GM18511 (cell line): Measurements from ENCODE around the gene FAM83G.

ENCODE experiments used
- ATAC-seq: cut with Tn5 transposase; IDR thresholded peaks from one replicate; pipeline ENCODE4 v1.9.1; 2021; ENCODE audit warnings: mild to moderate bottlenecking, moderate library complexity; ENCODE audit not compliant: unreplicated experiment

FAM83G gene

DNA sequence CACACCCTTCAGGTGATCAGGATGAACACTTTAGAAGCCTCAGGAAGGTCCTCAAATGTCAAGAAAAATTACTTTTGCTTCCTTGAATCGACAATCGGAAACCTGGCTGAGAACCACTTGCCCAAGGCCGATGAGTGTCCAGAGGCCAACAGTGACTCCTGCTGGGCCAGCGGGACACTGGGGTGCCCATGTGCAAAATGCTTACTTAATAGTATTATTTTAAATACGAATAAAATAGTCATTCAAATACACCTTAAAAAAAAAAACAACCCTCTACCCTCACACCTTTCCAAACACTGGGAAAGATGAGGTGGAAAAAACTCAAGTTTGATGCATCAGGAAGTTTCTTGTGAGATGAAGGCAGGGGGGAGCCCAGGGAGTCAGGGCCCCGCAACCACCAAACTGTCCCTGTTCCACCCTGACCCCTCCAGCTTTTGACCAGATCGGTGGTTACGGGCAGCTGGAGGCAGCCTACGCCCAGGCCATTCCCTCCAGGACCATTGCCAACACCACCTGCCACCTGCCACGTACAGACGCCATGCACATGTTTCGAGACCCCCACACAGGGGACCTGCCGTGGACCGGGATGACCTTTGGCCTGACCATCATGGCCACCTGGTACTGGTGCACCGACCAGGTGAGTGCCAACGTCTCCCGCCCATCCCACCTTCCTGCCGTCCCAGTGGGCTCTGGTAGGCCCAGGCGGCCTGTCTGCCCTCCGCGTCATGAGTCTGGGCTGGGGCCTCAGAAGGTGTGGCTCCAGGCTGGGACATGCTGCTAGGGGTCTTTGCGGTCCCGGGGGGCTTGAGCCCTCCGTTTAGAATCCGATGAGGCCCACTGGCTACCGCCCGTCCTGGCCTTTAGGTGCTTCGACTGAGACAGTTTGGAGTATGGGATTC, 33.7 kb downstream of the FAM83G start:
- ATAC-seq, result no peak

DNA sequence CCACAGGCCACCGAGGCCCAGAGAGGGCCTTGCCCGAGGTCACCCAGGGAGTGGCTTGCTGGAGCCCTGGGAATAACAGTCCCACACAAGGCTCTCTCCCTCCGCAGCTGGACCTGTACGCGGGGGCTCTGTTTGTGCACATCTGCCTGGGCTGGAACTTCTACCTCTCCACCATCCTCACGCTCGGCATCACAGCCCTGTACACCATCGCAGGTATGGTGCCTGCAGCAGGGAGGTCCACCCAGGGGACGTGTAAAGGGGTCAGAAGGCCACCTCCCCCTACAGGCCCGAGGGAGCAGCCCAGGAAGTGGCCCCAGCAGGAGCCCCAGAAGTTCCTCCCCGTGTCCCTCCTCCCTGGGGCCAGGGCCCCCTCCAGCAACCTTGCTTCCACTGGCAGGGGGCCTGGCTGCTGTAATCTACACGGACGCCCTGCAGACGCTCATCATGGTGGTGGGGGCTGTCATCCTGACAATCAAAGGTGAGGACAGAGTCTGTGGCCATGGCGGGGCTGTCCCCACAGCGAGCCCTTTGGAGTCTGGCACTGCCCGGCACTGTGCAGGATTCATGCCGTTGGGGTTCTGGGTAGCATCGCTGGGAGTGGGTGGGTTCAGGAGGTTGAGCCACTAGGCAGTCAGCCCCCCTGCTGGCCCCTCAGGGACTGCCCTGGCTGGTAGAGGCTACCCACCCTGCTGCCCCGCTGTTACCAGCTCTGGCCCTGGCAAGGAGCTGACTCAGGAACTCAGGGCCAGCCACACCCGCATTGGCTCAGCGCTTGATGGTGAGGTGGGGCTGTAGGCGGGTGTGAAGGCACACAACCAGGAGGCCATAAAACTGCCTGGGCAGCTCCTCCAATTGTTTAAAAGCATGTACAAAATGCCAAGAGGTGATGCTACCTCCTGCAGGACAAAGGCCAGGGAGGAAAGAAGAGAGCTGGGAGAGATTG, 35.3 kb downstream of the FAM83G start:
- ATAC-seq, result no peak

DNA sequence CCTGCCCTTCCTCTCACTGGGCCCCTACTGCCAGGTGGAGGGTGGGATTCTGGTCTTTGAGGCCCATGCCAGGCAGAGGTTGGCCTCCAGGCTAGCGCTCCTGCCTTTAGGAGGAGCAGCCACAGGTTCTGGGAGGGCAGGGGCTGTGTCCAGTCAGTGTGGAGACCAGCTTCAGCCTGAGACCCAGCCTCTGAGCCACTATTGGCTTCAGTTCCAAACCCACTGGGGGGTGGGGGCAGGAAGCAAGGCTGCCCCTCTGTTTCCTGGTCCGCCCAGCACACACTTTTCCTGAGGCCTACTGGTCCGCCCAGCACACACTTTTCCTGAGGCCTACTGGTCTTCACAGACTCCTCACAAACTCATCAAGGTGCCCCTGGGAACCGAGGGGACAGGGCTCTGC, 36.2 kb downstream of the FAM83G start:
- no peak for ATAC-seq

DNA sequence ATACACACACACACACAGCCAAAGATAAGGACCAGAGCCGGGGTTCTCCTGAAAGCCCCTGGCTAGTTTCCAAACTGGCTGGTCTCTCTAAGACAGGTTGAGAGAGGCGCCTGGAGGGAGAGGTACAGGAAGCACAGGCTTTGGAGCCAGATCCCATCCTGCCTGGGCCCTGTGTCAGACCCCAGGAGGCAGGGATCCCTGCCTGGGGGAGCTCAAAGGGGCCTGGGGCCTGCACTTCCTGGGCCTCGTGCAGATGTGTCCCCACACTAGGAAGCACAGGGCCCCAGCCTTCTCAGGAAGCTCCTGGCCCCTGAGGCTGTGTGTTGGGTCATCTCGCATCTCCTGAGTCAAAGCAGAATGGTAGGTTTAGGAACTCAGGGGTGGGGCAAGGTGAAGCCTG, 36.6 kb downstream of the FAM83G start:
- no peak for ATAC-seq

DNA sequence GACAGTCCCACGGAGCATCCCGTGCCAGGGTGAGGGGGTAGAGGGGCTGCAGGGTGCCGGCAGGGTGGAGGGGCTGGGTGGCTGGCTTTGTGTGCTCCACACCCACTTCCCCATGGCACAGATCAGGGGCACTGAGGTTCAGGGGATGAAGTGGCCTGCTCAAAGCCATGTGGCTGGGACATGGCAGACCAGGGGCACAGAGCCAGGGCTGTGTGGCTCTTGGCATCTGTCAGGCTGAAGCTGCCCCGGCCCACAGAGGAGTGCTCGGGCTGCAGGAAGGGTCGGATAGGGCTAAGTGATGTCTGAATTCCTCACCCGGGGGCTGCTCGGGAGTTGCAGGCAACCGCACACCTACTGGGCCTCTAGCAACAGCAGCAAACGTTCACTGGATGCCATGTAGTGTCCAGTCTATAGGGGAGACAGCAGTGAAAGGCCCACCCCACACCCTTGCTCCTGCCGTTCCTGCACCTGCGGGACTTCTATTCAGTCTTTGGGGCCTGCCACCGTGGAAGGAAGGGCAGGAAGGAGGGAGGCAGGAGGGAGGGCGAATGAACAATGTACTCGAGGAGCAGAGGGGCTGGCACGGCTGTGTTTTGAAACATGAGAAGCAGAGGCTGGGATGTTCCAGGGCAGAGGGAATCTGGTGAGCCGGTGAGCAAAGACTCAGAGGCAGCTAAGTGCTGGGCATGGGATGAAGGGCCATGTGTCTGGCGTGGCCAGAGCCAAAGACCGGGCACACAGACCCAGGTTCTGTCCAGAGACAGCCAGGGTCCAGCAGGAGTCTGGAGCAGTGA, 37.5 kb downstream of the FAM83G start:
- ATAC-seq, result no peak

DNA sequence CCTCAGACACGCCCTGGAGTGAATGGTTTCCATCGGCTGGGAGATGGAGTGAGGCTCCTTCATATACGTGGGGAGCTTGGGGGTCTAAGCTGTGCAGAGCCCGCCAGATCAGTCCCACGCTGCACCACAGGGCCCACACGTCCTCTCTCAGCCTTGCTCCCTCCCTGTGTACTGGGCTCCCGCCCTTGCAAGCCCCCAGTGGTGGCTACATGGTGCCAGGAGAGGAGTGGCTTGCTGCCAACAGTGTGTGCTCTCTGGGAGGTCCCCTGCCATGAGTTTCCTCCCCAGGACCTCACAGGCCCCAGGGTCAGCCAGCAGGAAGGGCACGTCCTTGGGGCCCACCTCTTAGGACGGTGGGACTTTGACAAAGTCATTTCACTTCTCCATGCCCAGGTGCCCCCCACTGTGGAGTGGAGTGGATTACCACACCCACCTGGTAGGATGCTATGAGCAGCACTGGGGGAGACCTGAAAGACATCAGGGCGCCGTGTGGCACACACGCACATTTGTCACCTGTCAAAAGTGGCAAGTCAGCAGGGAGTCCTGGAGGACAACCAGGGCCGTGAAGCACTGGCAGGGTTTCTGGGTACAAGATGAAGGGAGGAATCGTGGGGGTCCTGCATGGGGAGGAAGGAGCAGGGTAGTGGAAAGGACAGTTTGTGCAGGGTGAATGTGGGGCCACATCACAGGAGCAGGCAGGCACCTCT, 38.9 kb downstream of the FAM83G start:
- ATAC-seq, result no peak

DNA sequence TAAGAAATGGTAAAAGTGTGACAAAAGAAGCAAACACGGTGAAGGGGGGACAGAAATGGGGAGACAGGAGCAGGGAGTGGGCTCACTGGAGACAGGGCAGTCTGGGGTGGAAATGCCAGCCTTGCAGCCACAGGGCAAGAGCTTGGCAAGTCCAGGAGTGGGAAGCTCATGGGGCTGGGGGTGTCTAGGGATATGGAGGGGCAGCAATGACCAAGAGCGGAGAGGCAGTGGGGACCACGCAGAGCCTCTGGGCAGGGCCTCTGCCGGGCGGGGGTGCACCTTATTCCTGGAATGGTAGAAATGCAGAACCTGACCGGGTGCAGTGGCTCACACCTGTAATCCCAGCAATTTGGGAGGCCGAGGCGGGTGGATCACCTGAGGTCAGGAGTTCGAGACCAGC, 40.0 kb downstream of the FAM83G start:
- ATAC-seq, result no peak

GRCh38 chr17:18964018-18964351, 40.6 kb downstream of the FAM83G start:
- no peak for ATAC-seq

GRCh38 chr17:18963126-18964017, 41.2 kb downstream of the FAM83G start:
- no peak for ATAC-seq

- no peak for ATAC-seq
These were observed 42.1 kb downstream of the FAM83G start for GRCh38 chr17:18962494-18962815.

DNA sequence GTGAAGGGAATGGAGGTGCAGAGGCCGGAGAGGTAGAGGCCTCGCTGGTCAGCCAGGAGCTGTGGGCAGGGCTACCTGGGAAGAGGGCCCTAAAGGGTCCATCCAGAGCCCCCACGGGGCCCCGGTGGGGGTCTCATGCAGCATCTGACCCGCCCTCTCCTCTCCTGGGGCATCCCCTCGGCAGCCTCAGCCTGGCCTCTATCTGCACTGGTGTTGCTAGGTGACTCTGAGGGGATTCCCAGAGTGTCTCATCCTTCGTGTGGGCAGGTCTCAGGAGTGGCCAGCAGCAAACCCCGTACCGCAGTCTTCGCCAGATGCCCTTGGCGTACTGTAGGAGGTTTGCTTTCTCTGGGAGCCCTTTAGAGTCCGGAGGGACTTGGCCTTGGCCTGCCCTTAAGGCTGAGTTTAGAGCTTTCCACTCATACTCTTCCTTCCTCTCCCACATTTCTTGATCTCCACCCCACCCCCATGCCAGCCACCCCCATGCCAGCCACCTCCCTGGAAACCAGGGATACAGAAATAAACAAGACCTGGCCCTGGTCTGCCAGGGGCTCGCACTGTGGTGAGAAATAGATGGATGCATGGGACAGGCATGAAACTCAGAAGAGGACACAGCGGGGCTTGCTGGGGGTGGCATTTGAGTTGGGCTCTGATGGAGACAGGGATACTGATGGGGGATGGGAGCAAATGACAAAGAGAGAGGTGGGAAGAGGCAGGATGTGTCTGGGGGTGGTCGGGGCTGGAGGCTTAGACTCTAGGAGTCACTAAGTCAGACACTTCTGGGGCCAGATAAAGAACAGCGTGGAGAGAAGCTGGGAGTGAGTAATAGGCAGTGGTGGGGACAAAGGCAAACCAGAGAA, 42.7 kb downstream of the FAM83G start:
- no peak for ATAC-seq

DNA sequence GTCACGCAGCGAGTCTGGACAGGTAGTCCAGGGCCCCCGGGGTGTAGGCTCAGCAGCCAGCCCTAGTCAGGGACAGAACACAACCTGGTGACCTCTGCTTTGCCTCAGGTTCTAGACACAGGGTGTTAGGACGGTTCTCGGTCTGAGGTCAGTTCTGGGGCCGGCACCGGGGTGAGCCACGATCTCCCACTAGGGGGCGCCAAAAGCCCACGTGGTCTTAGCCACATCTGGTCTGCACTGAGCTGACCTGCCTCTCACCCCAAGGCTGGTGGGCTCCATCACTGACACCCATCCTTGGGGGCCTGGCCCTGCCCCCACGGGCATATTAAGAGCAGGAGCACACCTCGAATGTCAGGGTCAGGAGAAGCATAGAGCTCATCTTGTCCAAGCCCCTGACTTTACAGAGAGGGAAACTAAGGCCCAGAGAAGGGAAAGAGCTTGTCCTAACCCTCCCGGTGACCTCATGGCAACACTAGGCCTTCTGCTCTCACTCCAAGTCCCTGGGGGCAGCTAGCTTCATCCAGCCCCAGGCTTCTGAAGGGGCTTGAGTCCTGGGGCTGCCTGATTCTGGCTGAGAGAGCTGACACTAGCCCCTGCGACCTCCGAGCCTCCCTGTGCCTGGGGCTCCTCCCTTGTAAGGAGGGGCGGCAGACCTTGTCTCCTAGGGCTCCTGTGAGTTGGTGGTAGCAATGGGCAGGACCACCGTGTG, 43.6 kb downstream of the FAM83G start:
- ATAC-seq, result peak; percentile 78

- no peak for ATAC-seq
These were observed 44.3 kb downstream of the FAM83G start for GRCh38 chr17:18960241-18960665.

DNA sequence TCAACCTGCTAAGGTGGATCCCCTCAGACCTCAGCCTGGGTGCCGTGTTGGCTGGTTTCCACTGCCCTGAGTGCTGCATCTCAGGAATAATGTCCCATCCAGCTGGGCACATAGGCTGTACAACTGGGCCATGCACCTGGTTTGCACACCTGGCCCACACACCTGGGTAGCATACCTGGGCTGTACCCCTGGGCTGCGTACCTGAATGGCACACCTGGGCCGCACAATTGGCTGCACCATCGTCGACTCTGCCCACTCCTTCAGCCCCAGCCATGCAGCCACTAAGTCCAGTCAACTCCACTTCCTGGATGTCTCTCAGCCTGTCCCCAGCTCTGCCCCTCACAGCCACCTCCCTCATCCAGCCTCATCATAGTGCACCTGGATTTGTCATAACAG, 44.7 kb downstream of the FAM83G start:
- ATAC-seq, result no peak

DNA sequence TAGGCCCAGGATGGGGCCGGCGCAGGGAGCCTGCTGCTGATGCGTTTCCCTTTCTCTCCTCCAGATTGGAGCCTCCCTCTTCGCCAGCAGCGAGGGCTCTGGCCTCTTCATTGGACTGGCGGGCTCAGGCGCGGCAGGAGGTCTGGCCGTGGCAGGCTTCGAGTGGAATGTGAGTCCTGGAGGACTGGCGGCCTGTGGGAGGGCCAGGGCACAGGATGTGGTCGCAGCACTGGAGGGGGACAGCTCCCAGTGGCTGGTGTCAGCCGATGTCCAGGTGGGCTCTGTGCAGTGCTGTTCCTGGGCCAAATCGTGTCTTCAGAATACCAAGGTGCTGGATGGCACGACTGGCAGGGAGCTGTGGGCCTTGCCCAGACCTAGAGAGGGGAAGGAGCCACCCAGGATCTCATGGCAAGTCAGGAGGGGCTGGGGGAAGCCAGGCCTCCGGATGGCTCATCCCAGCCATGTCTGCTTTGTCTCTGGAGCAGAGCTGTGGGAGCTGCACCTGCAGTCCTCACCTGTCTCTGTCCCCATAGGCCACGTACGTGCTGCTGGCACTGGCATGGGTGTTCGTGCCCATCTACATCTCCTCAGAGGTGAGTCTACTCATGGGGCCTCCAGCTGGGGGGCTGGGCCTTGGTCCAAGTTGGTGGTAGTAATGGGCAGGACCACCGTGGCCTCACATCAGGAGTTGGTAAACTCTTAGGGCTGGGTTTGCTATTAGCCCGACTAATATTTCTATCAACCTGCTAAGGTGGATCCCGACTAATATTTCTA, 45.3 kb downstream of the FAM83G start:
- no peak for ATAC-seq

DNA sequence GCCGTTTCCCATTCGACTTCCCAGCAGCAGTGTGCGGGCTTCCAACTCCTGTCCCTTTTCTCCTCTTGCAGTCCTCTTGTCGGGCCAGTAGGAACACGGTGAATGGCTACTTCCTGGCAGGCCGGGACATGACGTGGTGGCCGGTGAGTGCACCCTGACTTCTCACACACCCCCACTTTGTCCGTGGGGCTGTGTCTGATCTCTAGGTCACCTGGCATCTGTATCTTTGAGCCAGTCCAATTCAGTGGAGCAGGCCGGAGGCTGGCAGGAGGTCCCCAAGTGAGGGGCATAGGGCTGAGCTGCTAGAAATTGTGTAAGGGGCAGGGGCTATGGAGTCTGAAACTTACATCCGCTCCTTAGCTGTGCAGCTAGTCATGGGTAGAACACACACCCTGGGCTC, 46.0 kb downstream of the FAM83G start:
- no peak for ATAC-seq

GRCh38 chr17:18957831-18958230, 46.7 kb downstream of the FAM83G start:
- ATAC-seq, result no peak
